ENCODE results near the gene CDC25A.

CDC25A gene

GRCh38 chr3:48107227-48107626 is 81.0 kb downstream of the CDC25A start:
- no peak for DNase-seq (ENCODE audit: low read depth, low spot score)

Data from astrocyte of the hippocampus (primary cell).